Mesenchymal stem cell (in vitro differentiated cells and primary cell): ENCODE measurements around the gene UNC119B. TPM values are rescaled to one million over a fixed set of nuclear protein-coding genes. Genes with fewer than 3 reads are reported as not detected.

Experiments
- DNase-seq: peaks from one replicate; pipeline ENCODE4 v3.0.0-alpha.2; 2013
- H2AFZ ChIP-seq: one replicate; pipeline ENCODE4 v1.6.1; 2013; ENCODE audit warnings: low read depth, mild to moderate bottlenecking, control low read depth, inconsistent platforms, low read length, moderate library complexity
- H2AK5ac ChIP-seq: 2 replicates; pipeline ENCODE4 v1.6.1; 2013; ENCODE audit warnings: low read length, moderate library complexity, mild to moderate bottlenecking, inconsistent platforms; ENCODE audit not compliant: severe bottlenecking
- H2BK120ac ChIP-seq: one replicate; pipeline ENCODE4 v1.6.1; 2013; ENCODE audit warnings: low read depth, mild to moderate bottlenecking, inconsistent platforms, low read length, moderate library complexity
- H2BK12ac ChIP-seq, 2 experiments: one replicate each; pipeline ENCODE4 v1.6.1; 2013; ENCODE audit warnings: inconsistent platforms in 2 of 2, low read length in 2 of 2, mild to moderate bottlenecking in 2 of 2, moderate library complexity in 2 of 2, control low read depth in 1 of 2
- H2BK15ac ChIP-seq: one replicate; pipeline ENCODE4 v1.6.1; 2013; ENCODE audit warnings: mild to moderate bottlenecking, low read depth, inconsistent platforms; ENCODE audit not compliant: poor library complexity, severe bottlenecking
- H2BK5ac ChIP-seq: 2 replicates; pipeline ENCODE4 v1.6.1; 2013; ENCODE audit warnings: low read depth, mild to moderate bottlenecking, low read length, control low read depth, inconsistent platforms; ENCODE audit not compliant: poor library complexity, severe bottlenecking
- H3K14ac ChIP-seq, 2 experiments: one replicate each; pipeline ENCODE4 v1.6.1; 2013; ENCODE audit warnings: inconsistent platforms in 2 of 2, low read length in 2 of 2, control low read depth in 1 of 2, mild to moderate bottlenecking in 1 of 2, moderate library complexity in 1 of 2
- H3K18ac ChIP-seq, 2 experiments: one replicate each; pipeline ENCODE4 v1.6.1; 2013; ENCODE audit warnings: inconsistent platforms in 2 of 2, low read length in 2 of 2, control low read depth in 1 of 2, low read depth in 1 of 2, mild to moderate bottlenecking in 1 of 2
- H3K23ac ChIP-seq, 2 experiments: one replicate each; pipeline ENCODE4 v1.6.1; 2013; ENCODE audit warnings: inconsistent platforms in 2 of 2, low read length in 2 of 2, mild to moderate bottlenecking in 2 of 2, moderate library complexity in 2 of 2, control low read depth in 1 of 2
- H3K27ac ChIP-seq: 2 replicates; pipeline ENCODE4 v1.5.1; 2013; ENCODE audit warnings: mild to moderate bottlenecking, moderate library complexity, low read length, control low read depth, inconsistent platforms; ENCODE audit not compliant: poor library complexity, severe bottlenecking
- H3K27me3 ChIP-seq, 2 experiments: 2 replicates each; pipeline versions ENCODE4 v1.6.1 to v1.7.0; 2013; ENCODE audit warnings: low read length in 2 of 2, mild to moderate bottlenecking in 2 of 2, moderate library complexity in 2 of 2, control low read depth in 1 of 2, inconsistent platforms in 1 of 2; ENCODE audit not compliant: control insufficient read depth in 1 of 2, insufficient read depth in 1 of 2
- H3K36me3 ChIP-seq, 2 experiments: 2 replicates each; pipeline versions ENCODE4 v1.6.1 to v1.7.0; 2013; ENCODE audit warnings: low read length in 2 of 2, control low read depth in 1 of 2, inconsistent platforms in 1 of 2, low read depth in 1 of 2, mild to moderate bottlenecking in 1 of 2; ENCODE audit not compliant: insufficient read depth in 2 of 2, control insufficient read depth in 1 of 2
- H3K4ac ChIP-seq, 2 experiments: one replicate each; pipeline ENCODE4 v1.6.1; 2013; ENCODE audit warnings: inconsistent platforms in 2 of 2, low read length in 2 of 2, mild to moderate bottlenecking in 2 of 2, moderate library complexity in 2 of 2, control low read depth in 1 of 2, low read depth in 1 of 2
- H3K4me1 ChIP-seq: 2 replicates; pipeline ENCODE4 v1.6.1; 2013; ENCODE audit warnings: low read depth, low read length, control low read depth; ENCODE audit not compliant: control insufficient read depth, insufficient read depth
- H3K4me2 ChIP-seq: 2 replicates; pipeline ENCODE4 v1.6.1; 2013; ENCODE audit warnings: low read length, mild to moderate bottlenecking, inconsistent platforms; ENCODE audit not compliant: poor library complexity, severe bottlenecking
- H3K4me3 ChIP-seq, 2 experiments: 2 replicates each; pipeline versions ENCODE4 v1.5.1 to v1.7.0; 2013; ENCODE audit warnings: low read length in 2 of 2, mild to moderate bottlenecking in 2 of 2, control low read depth in 1 of 2, low read depth in 1 of 2; ENCODE audit not compliant: insufficient read depth in 1 of 2
- H3K79me1 ChIP-seq: replicated peaks from 2 replicates; pipeline ENCODE4 v1.6.1; 2013; ENCODE audit warnings: mild to moderate bottlenecking, control low read depth, low read length, inconsistent platforms; ENCODE audit not compliant: poor library complexity, severe bottlenecking
- H3K9ac ChIP-seq: 2 replicates; pipeline ENCODE4 v1.7.0; 2013; ENCODE audit warnings: mild to moderate bottlenecking, low read length, moderate library complexity
- H3K9me3 ChIP-seq: 2 replicates; pipeline ENCODE4 v1.7.0; 2013; ENCODE audit warnings: mild to moderate bottlenecking, low read length; ENCODE audit not compliant: control insufficient read depth
- H4K8ac ChIP-seq: one replicate; pipeline ENCODE4 v1.6.1; 2013; ENCODE audit warnings: inconsistent platforms, mild to moderate bottlenecking, low read length, moderate library complexity
- H4K91ac ChIP-seq: one replicate; pipeline ENCODE4 v1.6.1; 2013; ENCODE audit warnings: mild to moderate bottlenecking, low read length, inconsistent platforms
- WGBS: methylation state at CpG from one replicate; pipeline ENCODE4 v1.1.7; 2013; ENCODE audit warnings: mixed read lengths; 5-methylcytosine and 5-hydroxymethylcytosine counted together
- polyA plus RNA-seq, 2 experiments: library from polyadenylated mRNA; stranded (reverse); fragments of 200-250 nt; gene quantifications; one replicate each; pipeline ENCODE4 v1.2.3, GENCODE V29; 2013

The UNC119B gene
- polyA plus RNA-seq (2013, experiment 1 of 2) = 14.0 TPM
- 13.8 TPM for polyA plus RNA-seq (2013, experiment 2 of 2)

DNA sequence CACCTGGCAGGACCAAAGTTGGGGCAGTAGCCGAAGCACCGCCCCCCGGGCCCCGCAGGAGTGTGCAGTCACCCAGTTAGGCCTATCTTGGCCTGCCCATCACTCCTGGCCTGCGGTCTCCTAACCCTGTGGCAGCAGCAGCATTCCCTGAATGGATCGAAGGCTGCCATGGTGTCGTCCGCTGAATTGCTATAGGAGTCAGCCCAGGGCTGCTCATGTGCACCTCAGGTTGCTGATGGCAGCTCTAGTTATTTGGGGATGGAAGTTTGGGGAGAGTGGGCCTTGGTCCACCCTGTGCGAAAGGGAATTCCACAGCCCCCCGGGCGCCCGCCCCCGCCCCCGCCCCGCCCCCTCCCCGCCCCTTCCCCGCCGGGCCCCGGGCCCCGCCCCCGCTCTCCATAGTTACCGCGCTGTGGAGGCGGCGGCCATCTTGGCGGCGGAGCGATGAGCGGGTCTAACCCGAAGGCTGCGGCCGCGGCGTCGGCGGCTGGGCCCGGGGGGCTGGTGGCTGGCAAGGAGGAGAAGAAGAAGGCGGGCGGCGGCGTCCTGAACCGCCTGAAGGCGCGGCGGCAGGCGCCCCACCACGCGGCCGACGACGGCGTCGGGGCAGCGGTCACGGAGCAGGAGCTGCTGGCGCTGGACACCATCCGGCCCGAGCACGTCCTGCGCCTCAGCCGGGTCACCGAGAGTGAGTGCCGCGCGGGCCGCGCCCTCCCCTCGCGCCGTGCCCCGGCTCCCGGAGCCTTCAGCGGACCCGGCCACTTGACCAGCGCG lies at the start of gene UNC119B:
Gene UNC119B, plus strand, starts transcription at position 428 of the 774 bp plus-strand sequence. Its CDS starts 17 bp downstream, at position 445.
- peaks cover 19 to 31% of the 10 kb centered on the region in 2 experiments for H3K36me3 ChIP-seq
- peak within 1 kb of the TSS in 1 of 2 experiments; percentile 52 for H2BK12ac ChIP-seq
- peak within 1 kb of the TSS; percentile 92 for H3K4me2 ChIP-seq
- H3K23ac ChIP-seq = peak within 1 kb of the TSS; percentile 47 to 87
- peaks cover 13% of the 10 kb centered on the region for H3K79me1 ChIP-seq
- peak within 1 kb of the TSS; percentile 78 for H2BK15ac ChIP-seq
- no peak within 1 kb of the TSS for H2BK5ac ChIP-seq
- 4% methylated on average over 34 of the region's 76 CpGs for WGBS
- peak within 1 kb of the TSS; percentile 91 for H3K9ac ChIP-seq
- H2AFZ ChIP-seq = peak within 1 kb of the TSS; percentile 76
- peaks cover 11% of the 10 kb centered on the region for H3K4me1 ChIP-seq
- peak within 1 kb of the TSS; percentile 78 for H4K8ac ChIP-seq
- H3K14ac ChIP-seq = peak within 1 kb of the TSS in 1 of 2 experiments; percentile 96
- H3K27me3 ChIP-seq = no peaks in the 10 kb centered on the region
- H4K91ac ChIP-seq = peak within 1 kb of the TSS; percentile 83
- no peak within 1 kb of the TSS for H2AK5ac ChIP-seq
- H3K9me3 ChIP-seq = no peaks in the 10 kb centered on the region
- peak within 1 kb of the TSS; percentile 47 for H3K27ac ChIP-seq
- DNase-seq = peak; percentile 54
- peak within 1 kb of the TSS; percentile 92 for H2BK120ac ChIP-seq
- peak within 1 kb of the TSS; percentile 68 to 96 for H3K18ac ChIP-seq
- peak within 1 kb of the TSS; percentile 83 for H3K4ac ChIP-seq
- H3K4me3 ChIP-seq = peak within 1 kb of the TSS; percentile 86 to 91

DNA sequence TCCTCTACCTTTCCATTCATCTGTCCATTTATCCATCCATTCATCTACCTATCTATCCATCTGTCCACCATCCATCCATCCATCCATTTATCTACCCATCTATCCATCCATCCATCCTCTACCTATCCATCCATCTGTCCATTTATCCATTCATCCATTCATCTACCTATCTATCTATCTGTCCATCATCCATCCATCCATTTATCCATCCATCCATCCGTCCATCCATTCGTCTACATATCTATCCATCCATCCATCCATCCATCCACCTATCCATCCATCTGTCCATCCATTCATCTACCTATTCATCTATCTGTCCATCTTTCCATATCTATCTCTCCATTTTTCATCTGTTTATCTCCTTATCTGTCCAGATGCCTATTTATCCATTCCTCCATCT lies 48.8 kb upstream of the UNC119B start:
- no peak overlapping the region for H3K4ac ChIP-seq
- no peak overlapping the region for H2AK5ac ChIP-seq

DNA sequence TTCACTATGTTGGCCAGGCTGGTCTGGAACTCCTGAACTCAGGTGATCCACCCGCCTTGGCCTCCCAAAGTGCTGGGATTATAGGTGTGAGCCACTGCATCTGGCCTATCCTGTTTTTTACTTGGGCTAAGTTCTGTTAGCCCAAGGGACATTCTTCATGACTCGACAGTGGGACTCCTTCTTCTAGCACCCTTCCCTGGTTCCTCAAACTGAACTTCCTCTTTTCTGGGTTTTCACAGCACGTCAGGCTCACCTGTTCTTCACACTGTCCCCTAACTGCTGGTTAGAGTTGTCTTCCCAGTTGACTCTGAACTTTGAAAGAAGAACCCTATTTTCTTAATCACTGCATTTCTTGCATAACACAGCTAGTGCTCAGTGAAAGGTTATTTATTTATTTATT lies 47.4 kb upstream of the UNC119B start:
- Histone ChIP-seq H4K8ac (no peak overlapping the region), H3K9ac (no peak overlapping the region), H3K4me3 (no peak overlapping the region), H3K9me3 (peaks cover 7% of the 10 kb centered on the region), H3K23ac (no peak overlapping the region), H2BK120ac (no peak overlapping the region), H4K91ac (no peak overlapping the region), H2BK12ac (no peak overlapping the region), H2BK5ac (no peak overlapping the region), H3K14ac (no peak overlapping the region), H2AK5ac (no peak overlapping the region), H3K27ac (no peak overlapping the region), H3K36me3 (no peaks in the 10 kb centered on the region), H3K27me3 (peaks cover 35 to 49% of the 10 kb centered on the region in 2 experiments), H3K4me2 (no peak overlapping the region), H3K18ac (no peak overlapping the region), H3K4me1 (peaks cover 2% of the 10 kb centered on the region), H3K79me1 (no peaks in the 10 kb centered on the region), H3K4ac (no peak overlapping the region), H2AFZ (no peak overlapping the region), H2BK15ac (no peak overlapping the region)
- no peak for DNase-seq
- 79% methylated on average over 3 of the region's 3 CpGs for WGBS

More for the DNA sequence above, 48.8 kb upstream of the UNC119B start:
- H2AFZ ChIP-seq = no peak overlapping the region
- 88% methylated on average over 2 of the region's 2 CpGs for WGBS
- H3K27me3 ChIP-seq = peaks cover 39 to 58% of the 10 kb centered on the region in 2 experiments
- H2BK120ac ChIP-seq = no peak overlapping the region
- no peak overlapping the region for H3K14ac ChIP-seq
- no peak overlapping the region for H3K4me2 ChIP-seq
- peaks cover 7% of the 10 kb centered on the region for H3K9me3 ChIP-seq
- no peak overlapping the region for H3K9ac ChIP-seq
- H3K27ac ChIP-seq = no peak overlapping the region
- no peak overlapping the region for H3K23ac ChIP-seq
- peaks cover 2% of the 10 kb centered on the region for H3K4me1 ChIP-seq
- H3K79me1 ChIP-seq = no peaks in the 10 kb centered on the region
- H2BK5ac ChIP-seq = no peak overlapping the region
- H3K18ac ChIP-seq = no peak overlapping the region
- H2BK12ac ChIP-seq = no peak overlapping the region
- no peak overlapping the region for H3K4me3 ChIP-seq
- no peak overlapping the region for H4K91ac ChIP-seq
- no peak overlapping the region for H2BK15ac ChIP-seq
- DNase-seq = no peak
- no peaks in the 10 kb centered on the region for H3K36me3 ChIP-seq
- no peak overlapping the region for H4K8ac ChIP-seq

DNA sequence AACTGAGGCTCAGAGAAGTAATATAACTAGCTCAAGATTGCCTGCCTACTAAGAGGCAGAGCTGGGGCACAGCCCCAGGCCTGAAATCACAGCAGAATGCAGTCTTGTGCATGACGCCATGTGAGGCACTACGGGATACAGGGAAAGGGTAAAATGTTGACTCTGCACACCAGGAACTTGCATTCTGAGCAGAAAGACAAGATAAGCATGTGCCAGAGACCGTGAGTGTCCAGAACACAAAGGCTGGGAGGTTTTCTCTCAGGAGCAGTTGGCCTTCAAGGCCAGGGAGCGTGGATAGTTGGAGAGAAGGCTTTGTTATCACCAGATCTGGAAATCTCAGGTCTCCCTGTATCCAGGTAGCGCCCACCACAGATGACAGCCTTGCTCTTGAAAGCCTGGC lies 46.5 kb upstream of the UNC119B start:
- H2AFZ ChIP-seq = no peak overlapping the region
- H2AK5ac ChIP-seq = no peak overlapping the region
- H3K4me3 ChIP-seq = no peak overlapping the region
- no peaks in the 10 kb centered on the region for H3K79me1 ChIP-seq
- H3K36me3 ChIP-seq = no peaks in the 10 kb centered on the region
- H2BK15ac ChIP-seq = no peak overlapping the region
- 81% methylated on average over 5 of the region's 5 CpGs for WGBS
- no peak overlapping the region for H3K18ac ChIP-seq
- no peak overlapping the region for H4K8ac ChIP-seq
- H3K4ac ChIP-seq = no peak overlapping the region
- H3K4me2 ChIP-seq = no peak overlapping the region
- no peak overlapping the region for H3K27ac ChIP-seq
- no peaks in the 10 kb centered on the region for H3K4me1 ChIP-seq
- H2BK5ac ChIP-seq = no peak overlapping the region
- DNase-seq = no peak
- no peak overlapping the region for H3K14ac ChIP-seq
- no peak overlapping the region for H3K9ac ChIP-seq
- H2BK120ac ChIP-seq = no peak overlapping the region
- no peak overlapping the region for H3K23ac ChIP-seq
- no peak overlapping the region for H4K91ac ChIP-seq
- no peak overlapping the region for H2BK12ac ChIP-seq
- peaks cover 7% of the 10 kb centered on the region for H3K9me3 ChIP-seq
- peaks cover 35 to 51% of the 10 kb centered on the region in 2 experiments for H3K27me3 ChIP-seq
